NCI-H526 (cell line): ENCODE data around the gene ZNF385C.

Experiments
- DNase-seq, 2 experiments: peaks; one replicate each; lab custom pipeline; 2025; lab: John Stamatoyannopoulos, UW

Gene ZNF385C

GRCh38 chr17:42124256-42124655 lies 26.0 kb upstream of the ZNF385C start:
- no peak for DNase-seq

DNA sequence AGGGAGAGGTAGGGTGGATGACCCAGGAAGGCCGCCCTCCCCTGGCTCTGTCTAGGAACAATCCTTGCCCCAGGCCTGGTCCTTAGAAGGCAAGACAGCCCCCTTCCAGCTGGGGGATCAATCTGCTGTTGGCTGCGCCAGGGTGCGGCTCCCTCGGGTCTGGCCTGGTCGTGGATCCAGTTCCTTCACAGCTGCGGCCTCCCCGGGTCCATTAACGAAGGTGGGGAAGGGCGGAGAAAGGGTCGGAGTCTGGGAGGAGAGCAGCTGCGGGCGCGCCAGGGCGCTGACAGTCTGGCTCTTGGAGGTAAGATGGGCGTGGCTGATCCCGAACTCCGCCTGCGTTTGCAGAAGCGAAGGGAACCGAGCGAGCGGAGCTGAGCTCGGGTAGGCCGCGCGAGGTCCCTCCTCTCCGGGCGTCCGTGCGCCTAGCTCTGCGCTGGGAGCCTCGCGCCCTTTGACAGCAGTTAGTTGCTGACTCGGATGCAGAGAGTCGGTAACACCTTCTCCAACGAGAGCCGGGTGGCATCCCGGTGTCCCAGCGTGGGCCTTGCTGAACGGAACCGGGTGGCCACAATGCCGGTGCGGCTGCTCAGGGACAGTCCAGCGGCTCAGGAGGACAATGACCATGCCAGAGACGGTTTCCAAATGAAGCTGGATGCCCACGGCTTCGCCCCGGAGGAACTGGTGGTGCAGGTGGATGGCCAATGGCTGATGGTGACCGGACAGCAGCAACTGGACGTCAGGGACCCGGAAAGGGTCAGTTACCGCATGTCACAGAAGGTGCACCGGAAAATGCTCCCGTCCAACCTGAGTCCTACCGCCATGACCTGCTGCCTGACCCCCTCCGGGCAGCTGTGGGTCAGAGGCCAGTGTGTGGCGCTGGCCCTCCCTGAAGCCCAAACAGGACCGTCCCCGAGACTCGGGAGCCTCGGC lies 24.4 kb upstream of the ZNF385C start, which contains the start of gene HSPB9:
Gene HSPB9, plus strand, starts transcription at position 434 of the 933 bp plus-strand sequence. Its CDS starts 47 bp downstream, at position 481.
- peak; percentile 47 to 88 for DNase-seq

GRCh38 chr17:42120770-42121769 lies 22.8 kb upstream of the ZNF385C start, which contains the start of gene KAT2A:
Gene KAT2A, minus strand, starts transcription at chr17:42121367. Its CDS starts 63 bp downstream, at chr17:42121304.
- DNase-seq: peak; percentile 62 to 88

GRCh38 chr17:42120161-42120769 lies 22.0 kb upstream of the ZNF385C start:
- no peak for DNase-seq

GRCh38 chr17:42119301-42119700 lies 21.0 kb upstream of the ZNF385C start:
- DNase-seq: no peak

- DNase-seq: peak; percentile 42 to 54
Measured at GRCh38 chr17:42118545-42118944, 20.3 kb upstream of the ZNF385C start.

- no peak for DNase-seq
Measured at GRCh38 chr17:42118126-42118510, 19.8 kb upstream of the ZNF385C start.

GRCh38 chr17:42117397-42118125 lies 19.3 kb upstream of the ZNF385C start:
- DNase-seq: no peak

DNA sequence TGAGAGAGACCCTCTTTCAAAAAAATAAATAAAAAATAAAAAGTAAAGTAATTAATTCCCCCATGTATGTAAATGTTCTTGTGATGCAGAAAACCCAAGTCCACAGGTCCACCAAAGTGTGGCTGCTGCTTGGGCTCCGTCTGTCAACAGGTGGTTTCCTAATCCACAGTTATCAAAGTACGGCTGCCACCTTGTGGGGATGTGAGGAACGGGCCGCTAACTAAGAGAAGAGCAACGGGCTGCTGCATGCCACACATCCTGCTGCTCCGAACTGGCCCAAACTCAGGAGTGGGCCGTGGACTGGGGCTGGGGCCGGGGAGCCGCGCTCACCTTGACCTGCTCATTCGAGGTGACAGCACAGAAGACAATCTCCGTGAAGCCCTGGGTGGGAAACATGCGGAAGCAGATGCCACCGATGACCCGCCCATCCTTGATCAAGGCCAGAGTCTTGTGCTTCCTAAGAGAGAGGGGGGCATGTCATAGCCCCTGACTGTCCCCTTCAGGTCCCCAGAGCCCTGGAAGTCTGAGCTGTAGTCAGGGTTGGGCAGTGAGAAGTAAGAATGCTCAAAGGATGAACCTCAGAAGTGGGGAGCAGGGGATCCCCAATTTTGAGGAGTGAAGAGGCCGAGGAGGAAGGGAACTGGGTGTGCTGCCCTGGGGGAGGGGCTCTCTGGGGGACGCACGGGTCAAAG lies 18.6 kb upstream of the ZNF385C start:
- peak; percentile 70 to 89 for DNase-seq

DNA sequence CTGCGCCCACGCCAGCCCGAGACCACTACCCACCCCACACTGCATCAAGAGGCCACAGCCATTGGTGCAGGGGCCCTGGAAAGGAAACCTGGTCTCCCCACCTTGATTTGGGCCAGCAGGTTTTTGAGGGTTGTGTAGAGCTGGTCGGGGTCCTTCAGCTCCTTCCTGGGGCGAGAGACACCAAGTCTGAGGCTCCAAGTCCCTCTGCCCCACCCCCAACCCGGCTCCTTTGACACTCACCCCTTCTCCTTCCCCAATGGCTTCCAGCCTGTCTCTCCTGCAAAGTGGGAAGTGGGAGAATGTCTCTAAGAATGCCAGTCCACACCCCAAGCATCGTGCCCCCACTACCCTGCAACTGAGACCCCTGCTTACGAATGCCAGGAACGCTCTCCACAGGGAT lies 15.8 kb upstream of the ZNF385C start:
- DNase-seq: no peak

- DNase-seq: no peak
Measured at GRCh38 chr17:42113293-42114069, 15.2 kb upstream of the ZNF385C start.

GRCh38 chr17:42112552-42113176 lies 14.4 kb upstream of the ZNF385C start, which contains the start of gene DHX58:
Gene DHX58, minus strand, starts transcription at chr17:42112714. Its CDS starts 822 bp downstream, at chr17:42111892.
- DNase-seq: peak; percentile 24 to 70

GRCh38 chr17:42111871-42112551 lies 13.7 kb upstream of the ZNF385C start:
- peak in 1 of 2 experiments; percentile 52 for DNase-seq

DNA sequence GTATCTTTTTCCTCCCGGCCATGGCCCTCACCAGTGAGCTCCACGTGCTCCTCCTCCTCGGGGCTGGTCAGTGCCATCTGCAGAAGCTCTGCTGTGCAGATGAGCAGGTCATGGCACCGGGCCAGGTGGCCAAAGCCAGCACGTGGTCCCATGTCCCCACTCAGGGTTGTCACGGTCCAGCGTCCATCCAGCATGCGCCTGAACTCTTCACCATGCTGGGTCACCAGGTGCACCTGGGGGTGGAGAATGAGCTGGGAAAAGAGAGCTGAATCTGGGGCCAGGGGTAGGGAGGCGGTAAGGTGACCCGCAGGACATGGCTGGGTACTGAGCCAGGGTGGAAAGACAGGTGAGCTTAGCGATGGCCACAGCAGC lies 13.0 kb upstream of the ZNF385C start:
- DNase-seq: no peak

DNA sequence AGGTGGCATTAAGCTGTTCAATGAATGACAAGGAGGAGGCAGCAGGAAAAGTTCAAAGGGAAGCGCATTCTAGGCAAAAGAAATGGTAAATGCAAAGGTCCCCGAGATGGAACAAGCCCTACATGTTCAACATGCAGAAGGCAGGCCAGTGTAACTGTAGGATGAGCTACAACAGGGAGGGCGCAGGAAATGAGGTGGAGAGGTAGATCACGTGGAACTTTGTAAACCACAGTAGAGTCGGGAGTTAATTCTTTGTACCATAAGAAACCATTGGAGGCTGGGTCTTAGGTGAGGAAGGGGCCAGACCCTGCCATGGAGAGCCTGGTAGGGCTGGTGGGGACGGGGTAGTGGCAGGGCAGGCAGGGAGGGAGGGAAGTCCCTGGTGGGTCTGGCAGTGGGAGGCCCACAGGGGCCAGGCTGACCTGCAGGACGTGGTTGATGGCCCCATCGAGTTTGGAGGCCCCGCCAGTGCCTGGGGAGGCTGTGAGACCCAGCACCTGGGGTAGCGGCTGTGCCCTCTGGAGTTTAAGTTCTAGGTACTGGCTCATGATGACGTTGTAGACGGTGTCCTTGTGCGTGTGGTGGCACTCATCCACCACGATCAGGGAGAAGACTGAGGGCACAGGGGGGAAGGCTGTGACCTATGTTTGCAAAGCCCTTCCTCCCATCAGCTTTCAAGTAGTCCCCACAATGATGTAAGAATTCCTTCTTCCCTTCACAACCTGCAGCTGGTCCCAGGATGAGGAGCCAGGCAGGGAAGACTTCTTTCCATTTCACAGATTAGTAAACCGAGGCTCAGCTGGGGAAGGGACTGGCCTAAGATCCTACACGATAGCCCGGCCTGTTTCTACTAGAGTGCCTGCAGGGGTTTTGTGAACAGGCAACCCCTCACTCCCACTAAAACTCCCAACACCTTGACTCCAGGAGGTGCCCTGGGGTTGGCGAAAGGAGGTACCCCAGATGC lies 12.3 kb upstream of the ZNF385C start:
- no peak for DNase-seq

DNA sequence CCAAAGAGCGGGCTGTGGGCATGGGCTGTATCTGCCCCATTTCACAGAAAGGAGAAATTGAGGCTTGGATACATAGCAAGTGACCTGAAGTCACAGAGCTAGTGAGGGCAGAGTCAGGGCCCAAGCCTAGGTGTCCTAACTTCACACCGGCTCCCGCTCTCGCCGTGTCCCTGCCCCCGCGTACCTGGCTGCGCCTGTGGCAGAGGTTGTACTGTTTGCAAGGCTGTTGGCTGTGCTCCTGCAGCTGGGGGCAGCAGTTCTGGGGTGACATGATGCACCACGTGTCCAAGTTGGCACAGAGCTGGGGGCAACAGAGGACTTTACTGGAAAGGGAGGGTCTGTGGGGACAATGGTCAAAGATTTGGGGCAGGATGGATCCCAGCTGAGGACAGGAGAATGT lies 10.8 kb upstream of the ZNF385C start:
- no peak for DNase-seq
